ENCODE measurements around the gene PON2.

DNA sequence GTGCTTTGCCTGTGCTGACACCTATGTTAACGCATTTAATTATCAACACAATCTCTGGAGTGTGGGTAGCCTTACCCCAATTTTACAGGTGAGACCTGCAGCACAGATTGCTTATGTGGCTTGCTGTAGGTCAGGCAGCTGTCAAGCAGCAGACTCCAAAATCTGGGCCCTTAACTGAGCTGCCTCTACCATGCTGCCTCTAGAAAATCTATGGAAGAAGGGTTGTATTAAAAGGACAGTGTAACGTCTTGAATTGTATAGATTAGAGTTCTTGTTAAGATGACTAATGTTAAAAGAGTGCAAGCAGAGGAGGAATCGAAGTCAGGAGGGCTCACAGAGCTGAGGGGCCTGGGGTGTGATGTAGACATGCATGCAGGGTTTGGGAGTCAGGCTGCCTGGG lies 37.4 kb downstream of the PON2 start:
- TF ChIP-seq CTCF (IDR thresholded peaks at IDR 0.05): no peak
- no peak for TF ChIP-seq POLR2A (IDR thresholded peaks at IDR 0.05; ENCODE audit: low read depth)

All from esophagus muscularis mucosa (tissue), 3 donors.